SK-N-MC (cell line): Measurements from ENCODE around the gene CNNM2.

Source experiments
- EZH2 ChIP-seq: fragments of 200-600 bp; sonication (generic); IDR thresholded peaks from one replicate; pipeline ENCODE4 v1.6.1; 2017; ENCODE audit warnings: antibody characterized with exemption
- POLR2AphosphoS5 ChIP-seq: IDR thresholded peaks from 2 replicates; pipeline ENCODE4 v1.6.1; 2012; ENCODE audit warnings: mild to moderate bottlenecking, low read depth, low read length, borderline replicate concordance

DNA sequence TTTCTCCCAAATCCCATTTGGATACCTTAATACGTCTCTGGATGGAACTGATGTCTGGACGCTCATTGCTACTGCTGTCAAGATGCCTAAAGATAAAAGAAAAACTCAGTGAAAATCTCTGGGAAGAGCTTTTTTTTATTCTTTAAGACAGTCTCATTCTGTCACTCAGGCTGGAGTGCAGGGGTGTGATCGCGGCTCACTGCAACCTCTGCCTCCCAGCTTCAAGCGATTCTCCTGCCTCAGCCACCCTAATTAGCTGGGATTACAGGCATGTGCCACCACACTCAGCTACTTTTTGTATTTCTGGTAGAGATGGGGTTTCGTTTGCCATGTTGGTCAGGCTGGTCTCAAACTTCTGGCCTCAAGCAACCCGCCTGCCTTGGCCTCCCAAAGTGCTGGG is 172.8 kb downstream of the CNNM2 start:
- TF ChIP-seq EZH2 (no peak), POLR2AphosphoS5 (no peak)
